ENCODE measurements around the gene CTPS1. TPM values are rescaled to one million over a fixed set of nuclear protein-coding genes. Genes with fewer than 3 reads are reported as not detected.

Gene CTPS1
- total and polyA plus RNA-seq, 2 of the 13 experiments (the other 11 are each of a cell fraction or from before 2014, with no cell fraction given): 9.6 to 42.8 TPM

DNA sequence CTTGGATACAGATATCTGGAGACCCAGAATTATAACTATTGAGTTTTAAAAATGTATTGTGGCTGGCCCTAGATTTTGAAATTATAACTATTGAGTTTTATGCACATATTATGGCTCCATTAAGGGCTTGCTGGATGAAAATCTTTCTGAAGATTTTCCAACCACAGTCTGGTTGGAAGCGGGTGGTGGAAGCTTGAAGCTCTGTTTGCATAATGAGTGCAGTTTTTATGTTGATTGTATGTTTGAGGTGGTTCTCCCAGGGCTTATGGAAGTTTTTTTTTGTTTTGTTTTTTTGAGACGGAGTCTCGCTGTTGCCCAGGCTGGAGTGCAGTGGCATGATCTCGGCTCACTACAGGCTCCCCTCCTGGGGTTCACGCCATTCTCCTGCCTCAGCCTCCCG is 10.1 kb upstream of the CTPS1 start:
- Histone ChIP-seq H3K9me3 (ENCODE audit: low read length) (no peaks in the 10 kb centered on the region), H3K27me3 (ENCODE audit: control insufficient read depth in 1 of 2, insufficient read depth in 2 of 2, low read length in 2 of 2) (peaks cover 0 to 18% of the 10 kb centered on the region in 2 experiments; a peak in 2 of 5 replicates), H3K27ac (ENCODE audit: extremely low read length, insufficient read depth, low read length) (no peak overlapping the region), H4K20me1 (ENCODE audit: insufficient read depth, low read length) (no peaks in the 10 kb centered on the region), H3K4me3 (replicated peaks in 1 of 3; ENCODE audit: insufficient read depth in 1 of 3, low read depth in 2 of 3, low read length in 3 of 3) (no peak overlapping the region), H3K4me1 (ENCODE audit: insufficient read depth, low read length) (peaks cover 25% of the 10 kb centered on the region), H3K36me3 (replicated peaks in 1 of 2; ENCODE audit: control insufficient read depth in 1 of 2, insufficient read depth in 2 of 2, low read length in 2 of 2) (no peaks in the 10 kb centered on the region), H3K4me2 (ENCODE audit: low read depth, low read length) (no peak overlapping the region), H2AFZ (ENCODE audit: low read length) (no peak overlapping the region), H3K9ac (ENCODE audit: insufficient read depth, low read depth, low read length) (no peak overlapping the region), H3K79me2 (ENCODE audit: insufficient read depth, low read length) (no peaks in the 10 kb centered on the region)
- ATAC-seq: no peak
- BruUV-seq (replicated peaks): no TSS peak
- ChIA-PET CTCF (ENCODE audit: low intra/inter-chr PET ratio, low total read pairs) (no interaction called here), POLR2A (no interaction called here)
- no peak for DNase-seq (ENCODE audit: low spot score)
- no peak for FAIRE-seq
- WGBS (ENCODE audit: low lambda C conversion rate): 68% methylated on average over 6 of the region's 6 CpGs
- in situ Hi-C loops (cut with HindIII; ENCODE audit: extremely low pct_ligation_motif_present, low pct_unique_long_range_greater_than_20kb) (no loop called here), intact Hi-C loops (cut with micrococcal nuclease; ENCODE audit: unreplicated experiment) (no loop called here)
- TF ChIP-seq, protein P1, sequence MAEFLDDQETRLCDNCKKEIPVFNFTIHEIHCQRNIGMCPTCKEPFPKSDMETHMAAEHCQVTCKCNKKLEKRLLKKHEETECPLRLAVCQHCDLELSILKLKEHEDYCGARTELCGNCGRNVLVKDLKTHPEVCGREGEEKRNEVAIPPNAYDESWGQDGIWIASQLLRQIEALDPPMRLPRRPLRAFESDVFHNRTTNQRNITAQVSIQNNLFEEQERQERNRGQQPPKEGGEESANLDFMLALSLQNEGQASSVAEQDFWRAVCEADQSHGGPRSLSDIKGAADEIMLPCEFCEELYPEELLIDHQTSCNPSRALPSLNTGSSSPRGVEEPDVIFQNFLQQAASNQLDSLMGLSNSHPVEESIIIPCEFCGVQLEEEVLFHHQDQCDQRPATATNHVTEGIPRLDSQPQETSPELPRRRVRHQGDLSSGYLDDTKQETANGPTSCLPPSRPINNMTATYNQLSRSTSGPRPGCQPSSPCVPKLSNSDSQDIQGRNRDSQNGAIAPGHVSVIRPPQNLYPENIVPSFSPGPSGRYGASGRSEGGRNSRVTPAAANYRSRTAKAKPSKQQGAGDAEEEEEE (CRISPR knock-in tag; IDR thresholded peaks at IDR 0.05; ENCODE audit: borderline replicate concordance): no peak
- no peak for TF ChIP-seq ZNF670 (CRISPR knock-in tag; IDR thresholded peaks at IDR 0.05; ENCODE audit: borderline replicate concordance)

DNA sequence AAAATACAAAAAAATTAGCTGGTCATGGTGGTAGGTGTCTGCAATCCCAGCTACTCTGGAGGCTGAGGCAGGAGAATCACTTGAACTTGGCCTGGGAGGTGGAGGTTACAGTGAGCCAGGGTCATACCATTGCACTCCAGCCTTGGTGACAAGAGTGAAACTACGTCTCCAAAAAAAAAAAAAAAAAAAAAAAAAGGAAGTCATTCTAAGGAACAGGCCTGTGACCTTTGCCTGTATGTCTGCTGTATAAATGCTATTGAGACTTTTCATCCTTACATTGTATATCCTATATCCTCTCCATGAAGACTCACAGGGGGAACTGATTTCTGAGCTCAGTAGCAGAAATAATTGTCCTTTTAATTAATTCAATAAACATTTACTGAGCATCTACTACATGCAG is 7.5 kb upstream of the CTPS1 start:
- Histone ChIP-seq H3K4me3 (replicated peaks in 1 of 3; ENCODE audit: insufficient read depth in 1 of 3, low read depth in 2 of 3, low read length in 3 of 3) (no peak overlapping the region), H3K9ac (ENCODE audit: insufficient read depth, low read depth, low read length) (no peak overlapping the region), H2AFZ (ENCODE audit: low read length) (no peak overlapping the region), H3K27me3 (ENCODE audit: control insufficient read depth in 1 of 2, insufficient read depth in 2 of 2, low read length in 2 of 2) (peaks cover 0 to 6% of the 10 kb centered on the region in 2 experiments; a peak in 1 of 5 replicates), H3K4me2 (ENCODE audit: low read depth, low read length) (no peak overlapping the region), H3K4me1 (ENCODE audit: insufficient read depth, low read length) (peaks cover 12% of the 10 kb centered on the region), H3K79me2 (ENCODE audit: insufficient read depth, low read length) (no peaks in the 10 kb centered on the region), H3K27ac (ENCODE audit: extremely low read length, insufficient read depth, low read length) (no peak overlapping the region), H3K36me3 (replicated peaks in 1 of 2; ENCODE audit: control insufficient read depth in 1 of 2, insufficient read depth in 2 of 2, low read length in 2 of 2) (no peaks in the 10 kb centered on the region), H3K9me3 (ENCODE audit: low read length) (no peaks in the 10 kb centered on the region), H4K20me1 (ENCODE audit: insufficient read depth, low read length) (no peaks in the 10 kb centered on the region)
- DNase-seq (ENCODE audit: low spot score) (no peak), FAIRE-seq (no peak), ATAC-seq (no peak)
- no TSS peak for BruUV-seq (replicated peaks)
- in situ Hi-C loops (cut with HindIII; ENCODE audit: extremely low pct_ligation_motif_present, low pct_unique_long_range_greater_than_20kb) (no loop called here), intact Hi-C loops (cut with micrococcal nuclease; ENCODE audit: unreplicated experiment) (no loop called here)
- 5% methylated on average over 1 of the region's 1 CpG for WGBS (ENCODE audit: low lambda C conversion rate)
- ChIA-PET CTCF (ENCODE audit: low intra/inter-chr PET ratio, low total read pairs) (no interaction called here), POLR2A (no interaction called here)
- no peak for TF ChIP-seq HOXD1 (CRISPR knock-in tag; IDR thresholded peaks at IDR 0.05)
- TF ChIP-seq, protein P2, sequence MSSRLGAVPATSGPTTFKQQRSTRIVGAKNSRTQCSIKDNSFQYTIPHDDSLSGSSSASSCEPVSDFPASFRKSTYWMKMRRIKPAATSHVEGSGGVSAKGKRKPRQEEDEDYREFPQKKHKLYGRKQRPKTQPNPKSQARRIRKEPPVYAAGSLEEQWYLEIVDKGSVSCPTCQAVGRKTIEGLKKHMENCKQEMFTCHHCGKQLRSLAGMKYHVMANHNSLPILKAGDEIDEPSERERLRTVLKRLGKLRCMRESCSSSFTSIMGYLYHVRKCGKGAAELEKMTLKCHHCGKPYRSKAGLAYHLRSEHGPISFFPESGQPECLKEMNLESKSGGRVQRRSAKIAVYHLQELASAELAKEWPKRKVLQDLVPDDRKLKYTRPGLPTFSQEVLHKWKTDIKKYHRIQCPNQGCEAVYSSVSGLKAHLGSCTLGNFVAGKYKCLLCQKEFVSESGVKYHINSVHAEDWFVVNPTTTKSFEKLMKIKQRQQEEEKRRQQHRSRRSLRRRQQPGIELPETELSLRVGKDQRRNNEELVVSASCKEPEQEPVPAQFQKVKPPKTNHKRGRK (CRISPR knock-in tag; IDR thresholded peaks at IDR 0.05): no peak
- TF ChIP-seq PTBP1 (IDR thresholded peaks at IDR 0.05; ENCODE audit: low read depth, low read length, poor library complexity, severe bottlenecking): no peak
- TF ChIP-seq KMT2A (CRISPR knock-in tag; IDR thresholded peaks at IDR 0.05): no peak
- TF ChIP-seq, protein P3, sequence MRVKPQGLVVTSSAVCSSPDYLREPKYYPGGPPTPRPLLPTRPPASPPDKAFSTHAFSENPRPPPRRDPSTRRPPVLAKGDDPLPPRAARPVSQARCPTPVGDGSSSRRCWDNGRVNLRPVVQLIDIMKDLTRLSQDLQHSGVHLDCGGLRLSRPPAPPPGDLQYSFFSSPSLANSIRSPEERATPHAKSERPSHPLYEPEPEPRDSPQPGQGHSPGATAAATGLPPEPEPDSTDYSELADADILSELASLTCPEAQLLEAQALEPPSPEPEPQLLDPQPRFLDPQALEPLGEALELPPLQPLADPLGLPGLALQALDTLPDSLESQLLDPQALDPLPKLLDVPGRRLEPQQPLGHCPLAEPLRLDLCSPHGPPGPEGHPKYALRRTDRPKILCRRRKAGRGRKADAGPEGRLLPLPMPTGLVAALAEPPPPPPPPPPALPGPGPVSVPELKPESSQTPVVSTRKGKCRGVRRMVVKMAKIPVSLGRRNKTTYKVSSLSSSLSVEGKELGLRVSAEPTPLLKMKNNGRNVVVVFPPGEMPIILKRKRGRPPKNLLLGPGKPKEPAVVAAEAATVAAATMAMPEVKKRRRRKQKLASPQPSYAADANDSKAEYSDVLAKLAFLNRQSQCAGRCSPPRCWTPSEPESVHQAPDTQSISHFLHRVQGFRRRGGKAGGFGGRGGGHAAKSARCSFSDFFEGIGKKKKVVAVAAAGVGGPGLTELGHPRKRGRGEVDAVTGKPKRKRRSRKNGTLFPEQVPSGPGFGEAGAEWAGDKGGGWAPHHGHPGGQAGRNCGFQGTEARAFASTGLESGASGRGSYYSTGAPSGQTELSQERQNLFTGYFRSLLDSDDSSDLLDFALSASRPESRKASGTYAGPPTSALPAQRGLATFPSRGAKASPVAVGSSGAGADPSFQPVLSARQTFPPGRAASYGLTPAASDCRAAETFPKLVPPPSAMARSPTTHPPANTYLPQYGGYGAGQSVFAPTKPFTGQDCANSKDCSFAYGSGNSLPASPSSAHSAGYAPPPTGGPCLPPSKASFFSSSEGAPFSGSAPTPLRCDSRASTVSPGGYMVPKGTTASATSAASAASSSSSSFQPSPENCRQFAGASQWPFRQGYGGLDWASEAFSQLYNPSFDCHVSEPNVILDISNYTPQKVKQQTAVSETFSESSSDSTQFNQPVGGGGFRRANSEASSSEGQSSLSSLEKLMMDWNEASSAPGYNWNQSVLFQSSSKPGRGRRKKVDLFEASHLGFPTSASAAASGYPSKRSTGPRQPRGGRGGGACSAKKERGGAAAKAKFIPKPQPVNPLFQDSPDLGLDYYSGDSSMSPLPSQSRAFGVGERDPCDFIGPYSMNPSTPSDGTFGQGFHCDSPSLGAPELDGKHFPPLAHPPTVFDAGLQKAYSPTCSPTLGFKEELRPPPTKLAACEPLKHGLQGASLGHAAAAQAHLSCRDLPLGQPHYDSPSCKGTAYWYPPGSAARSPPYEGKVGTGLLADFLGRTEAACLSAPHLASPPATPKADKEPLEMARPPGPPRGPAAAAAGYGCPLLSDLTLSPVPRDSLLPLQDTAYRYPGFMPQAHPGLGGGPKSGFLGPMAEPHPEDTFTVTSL (CRISPR knock-in tag; IDR thresholded peaks at IDR 0.05; ENCODE audit: borderline replicate concordance): no peak
